ENCODE data around the gene HTR2C. TPM values are rescaled to one million over a fixed set of nuclear protein-coding genes. Genes with fewer than 3 reads are reported as not detected.
A peak's percentile ranks its signal among the peaks of the same experiment; 100 is the strongest.

The HTR2C gene
- total and polyA plus RNA-seq, 2 experiments from 2014 or later: 2.0 to 2.4 TPM

GRCh38 chrX:114924856-114925255 is 341.0 kb downstream of the HTR2C start:
- H3K27ac Mint-ChIP-seq: no peak overlapping the region; the same call in 1 of the 2 replicates
- Histone ChIP-seq H3K4me3 (no peak overlapping the region), H3K4me2 (no peak overlapping the region), H4K20me1 (replicated peaks; ENCODE audit: insufficient read depth) (no peaks in the 10 kb centered on the region), H2AFZ (no peak overlapping the region), H3K4me1 (ENCODE audit: insufficient read depth) (0 out of 2 replicates have a peak, but pooled peaks cover 4% of the 10 kb centered on the region), H3K27ac (ENCODE audit: low read depth) (no peak overlapping the region), H3K36me3 (ENCODE audit: insufficient read depth) (no peaks in the 10 kb centered on the region), H3K79me2 (replicated peaks; ENCODE audit: insufficient read depth) (no peaks in the 10 kb centered on the region), H3K27me3 (ENCODE audit: insufficient read depth) (no peaks in the 10 kb centered on the region), H3F3A (replicated peaks; ENCODE audit: low read depth) (no peaks in the 10 kb centered on the region), H3K9me2 (ENCODE audit: insufficient read depth) (no peaks in the 10 kb centered on the region)
- H3K27me3 Mint-ChIP-seq (ENCODE audit: insufficient read depth, low read depth, poor library complexity): peaks cover 4% of the 10 kb centered on the region
- H3K36me3 Mint-ChIP-seq (ENCODE audit: low read depth): no peaks in the 10 kb centered on the region
- H3K9me3 Mint-ChIP-seq: no peaks in the 10 kb centered on the region
- peak; percentile 28 for DNase-seq (ENCODE audit: low spot score)
- no peak; the same call in 2 of the 3 replicates for ATAC-seq
- no peak for TF ChIP-seq JUNB (IDR thresholded peaks at IDR 0.05; ENCODE audit: unreplicated experiment)
- TF ChIP-seq CTCF (conservative IDR thresholded peaks at IDR 0.05; ENCODE audit: low read depth in 2 of 2): no peak
- TF ChIP-seq CREB1 (CRISPR knock-in tag; IDR thresholded peaks at IDR 0.05; ENCODE audit: low read depth): no peak
- TF ChIP-seq REST (IDR thresholded peaks at IDR 0.05; ENCODE audit: unreplicated experiment): no peak
- no peak for TF ChIP-seq ZNF462 (CRISPR knock-in tag; IDR thresholded peaks at IDR 0.05)
- no peak for TF ChIP-seq NANOG (IDR thresholded peaks at IDR 0.05; ENCODE audit: borderline replicate concordance)
- no peak for TF ChIP-seq ETS1 (IDR thresholded peaks at IDR 0.05)
- TF ChIP-seq POLR2AphosphoS5 (IDR thresholded peaks at IDR 0.05; ENCODE audit: low read depth): no peak
- TF ChIP-seq STAT1 (IDR thresholded peaks at IDR 0.05; ENCODE audit: unreplicated experiment): no peak
- no peak for TF ChIP-seq EZH2 (IDR thresholded peaks at IDR 0.05; ENCODE audit: low read depth, unreplicated experiment)
- peaks cover 7% of the 10 kb centered on the region; the same call in 2 of the 3 replicates for H3K4me1 Mint-ChIP-seq
- no peak overlapping the region for H3K4me3 Mint-ChIP-seq
